Liver (tissue), 4 donors: Measurements from ENCODE around the gene PRIM1. TPM values are rescaled to one million over a fixed set of nuclear protein-coding genes. Genes with fewer than 3 reads are reported as not detected.

Experiments used
- polyA plus RNA-seq, 2 donors: library from polyadenylated mRNA; stranded (reverse) in 1 of 2; unstranded in 1 of 2; fragments of 200-250 nt in 1 of 2; fragments of >200 nt in 1 of 2; fragmentation: Nextera tagmentation in 1 of 2; extraction: Ambion mirVana in 1 of 2; gene quantifications; one replicate each; pipeline versions ENCODE4 v1.2.1 to v1.2.3, GENCODE V29; 2013 to 2015
- total RNA-seq, 2 donors: library from RNA; depleted of rRNA; stranded (reverse); fragments of >200 nt; gene quantifications; one replicate each; pipeline ENCODE4 v1.2.3, GENCODE V29; 2014
- donor health status: healthy.
- donor health status: healthy.
- donor health status: healthy.

The PRIM1 gene
- total and polyA plus RNA-seq, 4 donors, result 2.7 to 24.8 (median 5.4) TPM

Other genes starting within 250 kb of the PRIM1 start
- gene RBMS2, start 230.5 kb downstream of the PRIM1 start, total RNA-seq, result 1 to 10 TPM; 2.3 to 3.8 TPM
- 1 to 10 TPM; 1.2 to 1.3 TPM for gene RBMS2, start 230.5 kb downstream of the PRIM1 start, polyA plus RNA-seq
- 10 to 100 TPM; 23.0 to 31.9 TPM for gene BAZ2A, start 122.0 kb downstream of the PRIM1 start, total RNA-seq
- 10 to 100 TPM; 12.8 to 21.0 TPM for gene BAZ2A, start 122.0 kb downstream of the PRIM1 start, polyA plus RNA-seq
- 100 to 1,000 TPM; 273 to 347 TPM for gene ATP5F1B, start 106.3 kb downstream of the PRIM1 start, total RNA-seq
- gene ATP5F1B, start 106.3 kb downstream of the PRIM1 start, polyA plus RNA-seq, result 100 to 1,000 TPM; 528 to 569 TPM
- gene PTGES3, start 64.0 kb downstream of the PRIM1 start, total RNA-seq, result 10 to 100 TPM; 65.0 to 87.2 TPM
- 10 to 100 TPM; 75.4 to 94.1 TPM for gene PTGES3, start 64.0 kb downstream of the PRIM1 start, polyA plus RNA-seq
- gene NACA, start 27.0 kb downstream of the PRIM1 start, total RNA-seq, result 100 to 1,000 TPM; 365 to 695 TPM
- 100 to 1,000 TPM; 370 to 543 TPM for gene NACA, start 27.0 kb downstream of the PRIM1 start, polyA plus RNA-seq
- 1,000 to 10,000 TPM in 1 of 2 donors, 1 to 10 TPM in 1; 3.0 to 1,013 TPM for gene HSD17B6, start 11.0 kb upstream of the PRIM1 start, total RNA-seq
- 100 to 1,000 TPM; 662 to 748 TPM for gene HSD17B6, start 11.0 kb upstream of the PRIM1 start, polyA plus RNA-seq
- gene SDR9C7, start 182.1 kb upstream of the PRIM1 start, total RNA-seq, result not detected
- gene SDR9C7, start 182.1 kb upstream of the PRIM1 start, polyA plus RNA-seq, result not detected
- gene RDH16, start 205.3 kb upstream of the PRIM1 start, total RNA-seq, result 100 to 1,000 TPM in 1 of 2 donors, 10 to 100 TPM in 1; 12.9 to 382 TPM
- gene RDH16, start 205.3 kb upstream of the PRIM1 start, polyA plus RNA-seq, result 100 to 1,000 TPM; 187 to 251 TPM